ENCODE data around the gene MAPK4.

Gene MAPK4

GRCh38 chr18:50711386-50711785 lies 151.5 kb downstream of the MAPK4 start:
- TF ChIP-seq ZNF658 (tag by site-specific recombination; IDR thresholded peaks at IDR 0.05), result no peak
- no peak for TF ChIP-seq ZNF214 (tag by site-specific recombination; IDR thresholded peaks at IDR 0.05; ENCODE audit: borderline replicate concordance)
- TF ChIP-seq, protein P1, sequence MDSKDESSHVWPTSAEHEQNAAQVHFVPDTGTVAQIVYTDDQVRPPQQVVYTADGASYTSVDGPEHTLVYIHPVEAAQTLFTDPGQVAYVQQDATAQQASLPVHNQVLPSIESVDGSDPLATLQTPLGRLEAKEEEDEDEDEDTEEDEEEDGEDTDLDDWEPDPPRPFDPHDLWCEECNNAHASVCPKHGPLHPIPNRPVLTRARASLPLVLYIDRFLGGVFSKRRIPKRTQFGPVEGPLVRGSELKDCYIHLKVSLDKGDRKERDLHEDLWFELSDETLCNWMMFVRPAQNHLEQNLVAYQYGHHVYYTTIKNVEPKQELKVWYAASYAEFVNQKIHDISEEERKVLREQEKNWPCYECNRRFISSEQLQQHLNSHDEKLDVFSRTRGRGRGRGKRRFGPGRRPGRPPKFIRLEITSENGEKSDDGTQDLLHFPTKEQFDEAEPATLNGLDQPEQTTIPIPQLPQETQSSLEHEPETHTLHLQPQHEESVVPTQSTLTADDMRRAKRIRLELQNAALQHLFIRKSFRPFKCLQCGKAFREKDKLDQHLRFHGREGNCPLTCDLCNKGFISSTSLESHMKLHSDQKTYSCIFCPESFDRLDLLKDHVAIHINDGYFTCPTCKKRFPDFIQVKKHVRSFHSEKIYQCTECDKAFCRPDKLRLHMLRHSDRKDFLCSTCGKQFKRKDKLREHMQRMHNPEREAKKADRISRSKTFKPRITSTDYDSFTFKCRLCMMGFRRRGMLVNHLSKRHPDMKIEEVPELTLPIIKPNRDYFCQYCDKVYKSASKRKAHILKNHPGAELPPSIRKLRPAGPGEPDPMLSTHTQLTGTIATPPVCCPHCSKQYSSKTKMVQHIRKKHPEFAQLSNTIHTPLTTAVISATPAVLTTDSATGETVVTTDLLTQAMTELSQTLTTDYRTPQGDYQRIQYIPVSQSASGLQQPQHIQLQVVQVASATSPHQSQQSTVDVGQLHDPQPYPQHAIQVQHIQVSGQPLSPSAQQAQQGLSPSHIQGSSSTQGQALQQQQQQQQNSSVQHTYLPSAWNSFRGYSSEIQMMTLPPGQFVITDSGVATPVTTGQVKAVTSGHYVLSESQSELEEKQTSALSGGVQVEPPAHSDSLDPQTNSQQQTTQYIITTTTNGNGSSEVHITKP (tag by site-specific recombination; IDR thresholded peaks at IDR 0.05), result no peak
- TF ChIP-seq ZNF596 (tag by site-specific recombination; IDR thresholded peaks at IDR 0.05), result no peak
- CTCF ChIA-PET, result interaction anchor here (0.6 to 0.7 kb wide), 3 partner anchors 70 to 493 kb away, joined by 3 to 5 read pairs (median 4); no protein-coding TSS in a partner anchor
- H3K27ac ChIP-seq (ENCODE audit: extremely low read depth, low read depth, low read length), result no peak overlapping the region

DNA sequence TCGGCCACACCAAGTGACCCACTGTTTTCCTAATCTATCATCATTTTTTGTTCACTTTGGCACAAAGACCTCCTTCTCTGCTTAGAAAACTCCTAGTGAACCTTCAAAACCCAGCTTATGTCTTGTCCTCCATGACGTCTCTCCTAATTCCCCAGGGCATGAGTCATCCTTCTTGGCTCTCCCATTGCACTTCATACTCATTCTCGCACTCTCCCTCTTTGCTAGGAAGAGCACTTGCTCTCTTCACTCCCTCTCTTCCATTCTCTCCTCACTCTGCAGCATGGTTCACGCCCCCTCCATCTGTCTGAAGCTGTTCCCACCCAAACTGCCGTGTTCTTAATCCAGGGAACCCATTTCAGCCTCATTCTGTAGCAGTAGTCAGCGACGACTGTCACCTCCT lies 156.0 kb downstream of the MAPK4 start:
- no peak overlapping the region for H3K27ac ChIP-seq (ENCODE audit: extremely low read depth, low read depth, low read length)
- TF ChIP-seq ZNF600 (tag by site-specific recombination; IDR thresholded peaks at IDR 0.05) (no peak), ZNF311 (tag by site-specific recombination; IDR thresholded peaks at IDR 0.05; ENCODE audit: borderline replicate concordance) (no peak), SCRT1 (tag by site-specific recombination; IDR thresholded peaks at IDR 0.05; ENCODE audit: borderline replicate concordance) (no peak), ZNF670 (tag by site-specific recombination; IDR thresholded peaks at IDR 0.05; ENCODE audit: low read depth) (no peak), ZFP3 (tag by site-specific recombination; IDR thresholded peaks at IDR 0.05; ENCODE audit: low read depth) (peak; percentile 97), ZNF221 (tag by site-specific recombination; IDR thresholded peaks at IDR 0.05; ENCODE audit: borderline replicate concordance) (no peak), ZNF239 (tag by site-specific recombination; IDR thresholded peaks at IDR 0.05) (no peak), ZBTB49 (tag by site-specific recombination; IDR thresholded peaks at IDR 0.05; ENCODE audit: low read depth) (no peak), ZNF423 (tag by site-specific recombination; IDR thresholded peaks at IDR 0.05) (no peak), ZNF114 (tag by site-specific recombination; IDR thresholded peaks at IDR 0.05) (no peak), ZNF2 (tag by site-specific recombination; IDR thresholded peaks at IDR 0.05) (no peak), ZNF473 (tag by site-specific recombination; IDR thresholded peaks at IDR 0.05) (no peak), ZNF138 (tag by site-specific recombination; IDR thresholded peaks at IDR 0.05; ENCODE audit: borderline replicate concordance) (no peak), ZNF426 (tag by site-specific recombination; IDR thresholded peaks at IDR 0.05) (no peak), FEZF1 (tag by site-specific recombination; IDR thresholded peaks at IDR 0.05) (no peak), YY2 (tag by site-specific recombination; IDR thresholded peaks at IDR 0.05) (0 out of 2 replicates have a peak, but pooled peaks have one; percentile 9), ZNF629 (tag by site-specific recombination; IDR thresholded peaks at IDR 0.05) (peak; percentile 84), ZNF335 (tag by site-specific recombination; conservative IDR thresholded peaks at IDR 0.05) (no peak), ZNF830 (tag by site-specific recombination; IDR thresholded peaks at IDR 0.05; ENCODE audit: low read depth) (no peak)
- TF ChIP-seq, protein P2, sequence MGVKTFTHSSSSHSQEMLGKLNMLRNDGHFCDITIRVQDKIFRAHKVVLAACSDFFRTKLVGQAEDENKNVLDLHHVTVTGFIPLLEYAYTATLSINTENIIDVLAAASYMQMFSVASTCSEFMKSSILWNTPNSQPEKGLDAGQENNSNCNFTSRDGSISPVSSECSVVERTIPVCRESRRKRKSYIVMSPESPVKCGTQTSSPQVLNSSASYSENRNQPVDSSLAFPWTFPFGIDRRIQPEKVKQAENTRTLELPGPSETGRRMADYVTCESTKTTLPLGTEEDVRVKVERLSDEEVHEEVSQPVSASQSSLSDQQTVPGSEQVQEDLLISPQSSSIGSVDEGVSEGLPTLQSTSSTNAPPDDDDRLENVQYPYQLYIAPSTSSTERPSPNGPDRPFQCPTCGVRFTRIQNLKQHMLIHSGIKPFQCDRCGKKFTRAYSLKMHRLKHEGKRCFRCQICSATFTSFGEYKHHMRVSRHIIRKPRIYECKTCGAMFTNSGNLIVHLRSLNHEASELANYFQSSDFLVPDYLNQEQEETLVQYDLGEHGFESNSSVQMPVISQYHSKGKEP (tag by site-specific recombination; IDR thresholded peaks at IDR 0.05), result no peak
- TF ChIP-seq, protein P3, sequence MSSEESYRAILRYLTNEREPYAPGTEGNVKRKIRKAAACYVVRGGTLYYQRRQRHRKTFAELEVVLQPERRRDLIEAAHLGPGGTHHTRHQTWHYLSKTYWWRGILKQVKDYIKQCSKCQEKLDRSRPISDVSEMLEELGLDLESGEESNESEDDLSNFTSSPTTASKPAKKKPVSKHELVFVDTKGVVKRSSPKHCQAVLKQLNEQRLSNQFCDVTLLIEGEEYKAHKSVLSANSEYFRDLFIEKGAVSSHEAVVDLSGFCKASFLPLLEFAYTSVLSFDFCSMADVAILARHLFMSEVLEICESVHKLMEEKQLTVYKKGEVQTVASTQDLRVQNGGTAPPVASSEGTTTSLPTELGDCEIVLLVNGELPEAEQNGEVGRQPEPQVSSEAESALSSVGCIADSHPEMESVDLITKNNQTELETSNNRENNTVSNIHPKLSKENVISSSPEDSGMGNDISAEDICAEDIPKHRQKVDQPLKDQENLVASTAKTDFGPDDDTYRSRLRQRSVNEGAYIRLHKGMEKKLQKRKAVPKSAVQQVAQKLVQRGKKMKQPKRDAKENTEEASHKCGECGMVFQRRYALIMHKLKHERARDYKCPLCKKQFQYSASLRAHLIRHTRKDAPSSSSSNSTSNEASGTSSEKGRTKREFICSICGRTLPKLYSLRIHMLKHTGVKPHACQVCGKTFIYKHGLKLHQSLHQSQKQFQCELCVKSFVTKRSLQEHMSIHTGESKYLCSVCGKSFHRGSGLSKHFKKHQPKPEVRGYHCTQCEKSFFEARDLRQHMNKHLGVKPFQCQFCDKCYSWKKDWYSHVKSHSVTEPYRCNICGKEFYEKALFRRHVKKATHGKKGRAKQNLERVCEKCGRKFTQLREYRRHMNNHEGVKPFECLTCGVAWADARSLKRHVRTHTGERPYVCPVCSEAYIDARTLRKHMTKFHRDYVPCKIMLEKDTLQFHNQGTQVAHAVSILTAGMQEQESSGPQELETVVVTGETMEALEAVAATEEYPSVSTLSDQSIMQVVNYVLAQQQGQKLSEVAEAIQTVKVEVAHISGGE (tag by site-specific recombination; conservative IDR thresholded peaks at IDR 0.05; ENCODE audit: low read depth), result no peak

More at GRCh38 chr18:50711386-50711785, 151.5 kb downstream of the MAPK4 start:
- no peaks in the 10 kb centered on the region for H3K9me3 ChIP-seq (ENCODE audit: control insufficient read depth, insufficient read depth, low read depth, low read length)
- POLR2A ChIA-PET, result interaction anchor here (0.5 to 0.7 kb wide), 3 partner anchors 10 to 326 kb away, joined by 3 read pairs; no protein-coding TSS in a partner anchor
- H3K36me3 ChIP-seq (ENCODE audit: control insufficient read depth in 2 of 2, insufficient read depth in 1 of 2, low read length in 2 of 2), result no peaks in the 10 kb centered on the region
- H3K4me1 ChIP-seq (ENCODE audit: control insufficient read depth, insufficient read depth, low read length), result no peaks in the 10 kb centered on the region
- H3K4me3 ChIP-seq (ENCODE audit: low read depth, low read length), result no peak overlapping the region

More for the DNA sequence above, 156.0 kb downstream of the MAPK4 start:
- Histone ChIP-seq H3K36me3 (ENCODE audit: control insufficient read depth in 2 of 2, insufficient read depth in 1 of 2, low read length in 2 of 2) (no peaks in the 10 kb centered on the region), H3K4me3 (ENCODE audit: low read depth, low read length) (no peak overlapping the region), H3K4me1 (ENCODE audit: control insufficient read depth, insufficient read depth, low read length) (no peaks in the 10 kb centered on the region), H3K9me3 (ENCODE audit: control insufficient read depth, insufficient read depth, low read depth, low read length) (no peaks in the 10 kb centered on the region)
- CTCF ChIA-PET, result interaction anchor here (0.7 kb wide), 1 partner anchor 195 kb away, joined by 5 read pairs; no protein-coding TSS in a partner anchor
- POLR2A ChIA-PET, result no interaction called here

Data from HEK293 (cell line).